Measurements from ENCODE around the gene IL25. TPM values are rescaled to one million over a fixed set of nuclear protein-coding genes. Genes with fewer than 3 reads are reported as not detected.

Gene IL25
- total RNA-seq, 2 donors from 2014 or later = not detected

Other genes starting within 250 kb of the IL25 start
- gene SLC7A8, start 189.1 kb upstream of the IL25 start, total RNA-seq = 1 to 10 TPM; 1.2 to 1.9 TPM
- gene RNF212B, start 134.9 kb upstream of the IL25 start, total RNA-seq = not detected
- gene HOMEZ, start 86.7 kb upstream of the IL25 start, total RNA-seq = 10 to 100 TPM in 1 of 2 donors, 1 to 10 TPM in 1; 6.4 to 15.1 TPM
- gene PPP1R3E, start 70.0 kb upstream of the IL25 start, total RNA-seq = 10 to 100 TPM; 26.6 to 49.8 TPM
- gene BCL2L2, start 66.0 kb upstream of the IL25 start, total RNA-seq = 1 to 10 TPM; 1.7 to 2.3 TPM
- gene PABPN1, start 51.4 kb upstream of the IL25 start, total RNA-seq = 100 to 1,000 TPM; 232 to 242 TPM
- 1 to 10 TPM; 7.4 to 8.8 TPM for gene SLC22A17, start 19.9 kb upstream of the IL25 start, total RNA-seq
- under 1 TPM in 1 of 2 donors, not detected in 1; 0.10 TPM for gene EFS, start 7.6 kb upstream of the IL25 start, total RNA-seq
- gene CMTM5, start 4.2 kb downstream of the IL25 start, total RNA-seq = not detected
- gene MYH6, start 35.5 kb downstream of the IL25 start, total RNA-seq = under 1 TPM in 1 of 2 donors, not detected in 1; 0.60 TPM
- not detected for gene MYH7, start 62.9 kb downstream of the IL25 start, total RNA-seq
- 10 to 100 TPM; 54.2 to 58.3 TPM for gene NGDN, start 96.9 kb downstream of the IL25 start, total RNA-seq
- 1 to 10 TPM; 1.1 to 2.5 TPM for gene ZFHX2, start 179.0 kb downstream of the IL25 start, total RNA-seq
- 1 to 10 TPM; 5.9 to 6.5 TPM for gene THTPA, start 183.5 kb downstream of the IL25 start, total RNA-seq
- gene AP1G2, start 195.0 kb downstream of the IL25 start, total RNA-seq = 100 to 1,000 TPM; 193 to 370 TPM
- not detected for gene JPH4, start 206.0 kb downstream of the IL25 start, total RNA-seq